Measurements from ENCODE around the gene CCDC33.

The CCDC33 gene

DNA sequence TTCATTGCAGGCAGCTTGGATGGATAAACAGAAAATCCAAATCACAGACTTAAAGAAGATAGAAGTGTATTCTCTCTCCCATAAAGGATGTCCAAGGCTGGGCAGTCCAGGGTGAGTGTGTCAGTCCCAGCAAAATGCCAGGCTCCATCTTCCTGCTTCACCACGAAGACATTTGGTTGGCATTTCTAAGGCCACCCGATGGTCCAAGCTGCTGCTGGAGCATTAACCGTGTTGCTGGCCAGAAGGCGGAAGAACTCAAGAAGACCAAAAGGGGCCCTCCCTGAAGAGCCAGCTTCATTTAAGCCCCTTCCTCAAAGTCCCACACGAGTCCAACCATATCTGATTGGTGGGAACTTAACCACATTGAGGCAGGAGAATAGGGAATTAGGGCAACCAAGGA lies 134.3 kb downstream of the CCDC33 start:
- no peak for ATAC-seq
- TF ChIP-seq ZNF8 (CRISPR knock-in tag; IDR thresholded peaks at IDR 0.05): no peak
- TF ChIP-seq, protein P1, sequence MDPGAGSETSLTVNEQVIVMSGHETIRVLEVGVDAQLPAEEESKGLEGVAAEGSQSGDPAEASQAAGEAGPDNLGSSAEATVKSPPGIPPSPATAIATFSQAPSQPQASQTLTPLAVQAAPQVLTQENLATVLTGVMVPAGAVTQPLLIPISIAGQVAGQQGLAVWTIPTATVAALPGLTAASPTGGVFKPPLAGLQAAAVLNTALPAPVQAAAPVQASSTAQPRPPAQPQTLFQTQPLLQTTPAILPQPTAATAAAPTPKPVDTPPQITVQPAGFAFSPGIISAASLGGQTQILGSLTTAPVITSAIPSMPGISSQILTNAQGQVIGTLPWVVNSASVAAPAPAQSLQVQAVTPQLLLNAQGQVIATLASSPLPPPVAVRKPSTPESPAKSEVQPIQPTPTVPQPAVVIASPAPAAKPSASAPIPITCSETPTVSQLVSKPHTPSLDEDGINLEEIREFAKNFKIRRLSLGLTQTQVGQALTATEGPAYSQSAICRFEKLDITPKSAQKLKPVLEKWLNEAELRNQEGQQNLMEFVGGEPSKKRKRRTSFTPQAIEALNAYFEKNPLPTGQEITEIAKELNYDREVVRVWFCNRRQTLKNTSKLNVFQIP (CRISPR knock-in tag; IDR thresholded peaks at IDR 0.05; ENCODE audit: borderline replicate concordance, low read depth): no peak
- TF ChIP-seq, protein P2, sequence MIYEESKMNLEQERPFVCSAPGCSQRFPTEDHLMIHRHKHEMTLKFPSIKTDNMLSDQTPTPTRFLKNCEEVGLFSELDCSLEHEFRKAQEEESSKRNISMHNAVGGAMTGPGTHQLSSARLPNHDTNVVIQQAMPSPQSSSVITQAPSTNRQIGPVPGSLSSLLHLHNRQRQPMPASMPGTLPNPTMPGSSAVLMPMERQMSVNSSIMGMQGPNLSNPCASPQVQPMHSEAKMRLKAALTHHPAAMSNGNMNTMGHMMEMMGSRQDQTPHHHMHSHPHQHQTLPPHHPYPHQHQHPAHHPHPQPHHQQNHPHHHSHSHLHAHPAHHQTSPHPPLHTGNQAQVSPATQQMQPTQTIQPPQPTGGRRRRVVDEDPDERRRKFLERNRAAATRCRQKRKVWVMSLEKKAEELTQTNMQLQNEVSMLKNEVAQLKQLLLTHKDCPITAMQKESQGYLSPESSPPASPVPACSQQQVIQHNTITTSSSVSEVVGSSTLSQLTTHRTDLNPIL (CRISPR knock-in tag; IDR thresholded peaks at IDR 0.05; ENCODE audit: low read depth): no peak
- TF ChIP-seq TCF4 (CRISPR knock-in tag; IDR thresholded peaks at IDR 0.05; ENCODE audit: borderline replicate concordance): no peak
- no peak for TF ChIP-seq TSHZ2 (CRISPR knock-in tag; IDR thresholded peaks at IDR 0.05)
- TF ChIP-seq ZC3H10 (CRISPR knock-in tag; IDR thresholded peaks at IDR 0.05): no peak
- TF ChIP-seq PATZ1 (CRISPR knock-in tag; IDR thresholded peaks at IDR 0.05; ENCODE audit: borderline replicate concordance): no peak
- TF ChIP-seq ZNF565 (CRISPR knock-in tag; conservative IDR thresholded peaks at IDR 0.05; ENCODE audit: low read depth): no peak
- TF ChIP-seq, protein P3, sequence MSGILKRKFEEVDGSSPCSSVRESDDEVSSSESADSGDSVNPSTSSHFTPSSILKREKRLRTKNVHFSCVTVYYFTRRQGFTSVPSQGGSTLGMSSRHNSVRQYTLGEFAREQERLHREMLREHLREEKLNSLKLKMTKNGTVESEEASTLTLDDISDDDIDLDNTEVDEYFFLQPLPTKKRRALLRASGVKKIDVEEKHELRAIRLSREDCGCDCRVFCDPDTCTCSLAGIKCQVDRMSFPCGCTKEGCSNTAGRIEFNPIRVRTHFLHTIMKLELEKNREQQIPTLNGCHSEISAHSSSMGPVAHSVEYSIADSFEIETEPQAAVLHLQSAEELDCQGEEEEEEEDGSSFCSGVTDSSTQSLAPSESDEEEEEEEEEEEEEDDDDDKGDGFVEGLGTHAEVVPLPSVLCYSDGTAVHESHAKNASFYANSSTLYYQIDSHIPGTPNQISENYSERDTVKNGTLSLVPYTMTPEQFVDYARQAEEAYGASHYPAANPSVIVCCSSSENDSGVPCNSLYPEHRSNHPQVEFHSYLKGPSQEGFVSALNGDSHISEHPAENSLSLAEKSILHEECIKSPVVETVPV (CRISPR knock-in tag; IDR thresholded peaks at IDR 0.05): no peak
- TF ChIP-seq BACH2 (CRISPR knock-in tag; IDR thresholded peaks at IDR 0.05; ENCODE audit: borderline replicate concordance): no peak
- no peak for TF ChIP-seq RARB (CRISPR knock-in tag; IDR thresholded peaks at IDR 0.05)
- TF ChIP-seq ZNF70 (CRISPR knock-in tag; IDR thresholded peaks at IDR 0.05): no peak
- no peak for TF ChIP-seq OSR1 (CRISPR knock-in tag; IDR thresholded peaks at IDR 0.05)
- TF ChIP-seq PPARA (CRISPR knock-in tag; IDR thresholded peaks at IDR 0.05; ENCODE audit: borderline replicate concordance): no peak

DNA sequence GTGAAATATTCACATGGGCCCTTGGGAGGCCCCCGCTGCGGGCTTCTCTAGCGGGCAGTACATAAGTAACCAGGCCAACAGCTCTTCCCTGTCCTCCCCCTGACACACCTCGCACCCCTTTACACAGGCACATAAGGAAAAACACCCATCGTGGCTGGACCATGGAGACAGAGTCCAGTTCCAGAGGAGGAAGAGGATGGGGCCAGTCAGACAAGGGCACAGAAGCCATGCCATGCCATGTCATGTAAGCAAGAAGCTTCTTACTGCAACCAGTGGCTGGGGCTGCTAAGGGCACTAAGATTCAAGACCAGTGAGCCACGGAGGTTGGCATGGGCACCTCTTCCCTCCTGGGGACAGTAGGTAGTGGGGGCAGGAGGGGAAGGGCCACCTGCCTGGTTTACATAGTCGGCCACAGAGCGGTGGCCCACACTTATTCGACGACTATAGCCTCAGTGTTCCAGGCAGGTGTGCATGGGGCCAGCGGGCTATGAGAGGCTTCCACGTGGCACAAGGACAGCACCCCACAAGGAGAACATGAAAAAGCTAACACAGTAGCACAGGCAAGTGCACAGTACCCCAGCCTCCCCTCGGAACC lies 137.0 kb downstream of the CCDC33 start:
- TF ChIP-seq OSR1 (CRISPR knock-in tag; IDR thresholded peaks at IDR 0.05) (no peak), ZNF8 (CRISPR knock-in tag; IDR thresholded peaks at IDR 0.05) (no peak), ISL1 (CRISPR knock-in tag; IDR thresholded peaks at IDR 0.05) (no peak), ZNF565 (CRISPR knock-in tag; conservative IDR thresholded peaks at IDR 0.05; ENCODE audit: low read depth) (no peak), ZNF70 (CRISPR knock-in tag; IDR thresholded peaks at IDR 0.05) (no peak)
- peak; percentile 6 for ATAC-seq

DNA sequence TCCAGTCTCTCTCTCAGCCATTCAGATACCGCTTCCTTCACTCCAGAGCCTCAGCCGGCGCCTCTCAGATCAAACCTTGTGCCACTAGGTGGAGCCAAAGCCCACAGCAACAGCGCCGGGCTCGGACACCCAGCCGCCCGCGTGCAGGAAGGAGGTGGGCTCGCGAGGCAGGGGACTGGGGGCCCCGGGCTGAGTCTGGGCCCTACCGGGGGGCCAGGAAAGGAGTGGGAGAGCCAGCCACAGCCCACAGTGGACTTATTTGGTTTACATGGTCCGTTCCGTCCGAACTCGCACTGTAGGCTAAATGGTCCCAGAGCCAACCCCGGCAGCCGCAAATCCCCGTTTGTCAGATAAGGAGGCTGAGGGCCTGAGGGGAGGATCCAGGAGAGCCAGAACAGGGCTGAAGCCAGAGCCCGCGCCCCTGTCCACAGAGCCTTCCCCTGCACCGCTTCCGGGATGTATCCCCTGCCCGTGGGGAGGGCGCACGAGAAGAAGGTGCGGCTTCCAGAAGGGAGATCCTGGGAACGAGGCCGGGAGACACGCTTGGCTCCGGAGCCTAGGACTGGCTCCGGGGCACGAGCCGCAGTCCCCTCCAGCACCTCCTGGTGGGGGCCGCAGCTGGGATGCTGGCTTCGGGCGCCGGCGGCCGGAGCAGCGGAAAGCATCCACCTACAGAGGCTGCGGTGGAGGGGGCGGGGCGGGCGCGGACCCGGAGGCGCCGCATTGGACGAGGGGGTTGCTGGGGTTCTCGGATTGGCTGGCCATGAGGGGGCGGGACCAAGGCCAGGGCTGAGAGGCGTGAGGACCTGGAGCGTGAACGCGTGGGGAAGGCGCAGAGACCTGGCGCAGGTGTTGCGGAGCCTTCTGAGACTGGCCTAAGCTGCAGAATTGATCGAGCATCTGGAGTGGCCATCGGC lies 137.9 kb downstream of the CCDC33 start:
- ATAC-seq: peak; percentile 97
- TF ChIP-seq ZNF8 (CRISPR knock-in tag; IDR thresholded peaks at IDR 0.05) (no peak), ZFP3 (CRISPR knock-in tag; IDR thresholded peaks at IDR 0.05) (no peak), TOX (CRISPR knock-in tag; IDR thresholded peaks at IDR 0.05; ENCODE audit: borderline replicate concordance) (no peak), ISL1 (CRISPR knock-in tag; IDR thresholded peaks at IDR 0.05) (no peak), BACH2 (CRISPR knock-in tag; IDR thresholded peaks at IDR 0.05; ENCODE audit: borderline replicate concordance) (no peak)
- TF ChIP-seq, protein P1 (CRISPR knock-in tag; IDR thresholded peaks at IDR 0.05; ENCODE audit: borderline replicate concordance, low read depth): no peak

Measured in SK-N-SH treated with all-trans-retinoic acid at 6 μM for 48 hours (cell line).